Measurements from ENCODE around the gene MICAL2.
A peak's percentile ranks its signal among the peaks of the same experiment; 100 is the strongest.

MICAL2 gene

GRCh38 chr11:12066056-12066798, 44.2 kb upstream of the MICAL2 start:
- no peak overlapping the region for H3K4me3 ChIP-seq (ENCODE audit: low read depth, low read length)
- TF ChIP-seq CTCF (IDR thresholded peaks at IDR 0.05; ENCODE audit: insufficient read depth, low read length, missing control alignments) = no peak
- POLR2A ChIA-PET = interaction anchor here (1.9 to 3.2 kb wide), 3 partner anchors 10 to 22 kb away, joined by 9 to 19 read pairs (median 9); no protein-coding TSS in a partner anchor
- DNase-seq (ENCODE audit: low read depth, low spot score) = peak; percentile 95
- CTCF ChIA-PET = interaction anchor here (0.7 to 3.9 kb wide), 14 partner anchors 10 to 222 kb away, joined by 3 to 18 read pairs (median 4); no protein-coding TSS in a partner anchor

- ChIA-PET CTCF (interaction anchor here (0.7 to 3.9 kb wide), 15 partner anchors 9 to 221 kb away, joined by 3 to 18 read pairs (median 4); no protein-coding TSS in a partner anchor), POLR2A (interaction anchor here (0.6 to 3.2 kb wide), 5 partner anchors 9 to 1107 kb away, joined by 3 to 19 read pairs (median 9); no protein-coding TSS in a partner anchor)
- no peak for TF ChIP-seq CTCF (IDR thresholded peaks at IDR 0.05; ENCODE audit: insufficient read depth, low read length, missing control alignments)
- H3K4me3 ChIP-seq (ENCODE audit: low read depth, low read length) = no peak overlapping the region
- DNase-seq (ENCODE audit: low read depth, low spot score) = no peak
Observed at GRCh38 chr11:12066799-12067508, 43.4 kb upstream of the MICAL2 start.

GRCh38 chr11:12067796-12068357, 42.5 kb upstream of the MICAL2 start:
- TF ChIP-seq CTCF (IDR thresholded peaks at IDR 0.05; ENCODE audit: insufficient read depth, low read length, missing control alignments) = no peak
- H3K4me3 ChIP-seq (ENCODE audit: low read depth, low read length) = no peak overlapping the region
- POLR2A ChIA-PET = interaction anchor here (0.7 to 3.2 kb wide), 3 partner anchors 8 to 91 kb away, joined by 3 to 19 read pairs (median 3); no protein-coding TSS in a partner anchor
- CTCF ChIA-PET = interaction anchor here (0.7 to 3.9 kb wide), 9 partner anchors 8 to 221 kb away, joined by 3 to 18 read pairs (median 6); no protein-coding TSS in a partner anchor
- DNase-seq (ENCODE audit: low read depth, low spot score) = no peak

GRCh38 chr11:12069066-12069676, 41.2 kb upstream of the MICAL2 start:
- DNase-seq (ENCODE audit: low read depth, low spot score) = no peak
- CTCF ChIA-PET = interaction anchor here (3.6 kb wide), 1 partner anchor 18 kb away, joined by 17 read pairs; no protein-coding TSS in a partner anchor
- no peak overlapping the region for H3K4me3 ChIP-seq (ENCODE audit: low read depth, low read length)
- no peak for TF ChIP-seq CTCF (IDR thresholded peaks at IDR 0.05; ENCODE audit: insufficient read depth, low read length, missing control alignments)
- POLR2A ChIA-PET = no interaction called here

- TF ChIP-seq CTCF (IDR thresholded peaks at IDR 0.05; ENCODE audit: insufficient read depth, low read length, missing control alignments) = no peak
- ChIA-PET POLR2A (interaction anchor here (1.6 kb wide), 1 partner anchor 16 kb away, joined by 6 read pairs; no protein-coding TSS in a partner anchor), CTCF (interaction anchor here (0.6 to 0.9 kb wide), 2 partner anchors 16 to 56 kb away, joined by 3 to 4 read pairs; no protein-coding TSS in a partner anchor)
- H3K4me3 ChIP-seq (ENCODE audit: low read depth, low read length) = no peak overlapping the region
- no peak for DNase-seq (ENCODE audit: low read depth, low spot score)
Observed at GRCh38 chr11:12070446-12071267, 39.7 kb upstream of the MICAL2 start.

Data from AG04449 (cell line).